Loucy (cell line): ENCODE measurements around the gene MSH2.

Experiments
- EZH2phosphoT487 ChIP-seq: fragments of 200-600 bp; IDR thresholded peaks from 2 replicates; pipeline ENCODE4 v1.6.1; 2018; ENCODE audit warnings: antibody characterized with exemption, mild to moderate bottlenecking, moderate library complexity, borderline replicate concordance
- TF ChIP-seq, protein P1 (sequence below): fragments of 200-600 bp; sonication (generic); conservative IDR thresholded peaks from 2 replicates; pipeline ENCODE4 v1.5.1; 2014; ENCODE audit warnings: mild to moderate bottlenecking, antibody characterized with exemption, low read length

DNA sequence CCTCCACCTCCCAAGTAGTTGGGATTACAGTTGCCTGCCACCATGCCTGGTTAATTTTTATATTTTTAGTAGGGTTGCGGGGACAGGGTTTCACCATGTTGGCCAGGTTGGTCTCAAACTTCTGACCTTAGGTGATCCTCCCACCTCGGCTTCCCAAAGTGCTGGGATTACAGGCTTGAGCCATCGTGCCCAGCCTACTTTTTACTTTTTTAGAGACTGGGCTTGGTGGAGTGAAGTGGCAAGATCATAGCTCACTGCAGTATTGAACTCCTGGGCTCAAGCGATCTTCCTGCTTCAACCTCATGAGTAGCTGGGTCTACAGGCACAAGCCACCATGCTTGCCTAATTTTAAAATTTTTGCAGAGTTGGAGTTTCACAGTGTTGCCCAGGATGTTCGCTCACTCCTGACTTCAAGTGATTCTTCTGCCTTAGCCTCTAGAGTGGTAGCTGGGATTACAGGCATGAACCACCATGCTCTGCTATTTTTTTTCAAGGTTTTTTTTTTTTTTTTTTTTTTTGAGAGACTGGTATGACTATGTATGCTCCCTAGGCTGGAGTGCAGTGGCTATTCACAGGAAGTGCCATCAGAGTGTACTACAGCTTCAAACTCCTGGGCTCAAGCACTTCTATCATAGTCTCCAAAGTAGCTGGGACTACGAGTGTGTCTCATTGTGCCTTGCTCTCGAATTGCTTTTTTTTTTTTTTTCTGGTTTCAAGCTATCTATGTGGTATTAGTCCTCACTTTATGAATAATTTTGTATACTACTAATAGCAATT, 11.9 kb downstream of the MSH2 start:
- TF ChIP-seq, protein P1, sequence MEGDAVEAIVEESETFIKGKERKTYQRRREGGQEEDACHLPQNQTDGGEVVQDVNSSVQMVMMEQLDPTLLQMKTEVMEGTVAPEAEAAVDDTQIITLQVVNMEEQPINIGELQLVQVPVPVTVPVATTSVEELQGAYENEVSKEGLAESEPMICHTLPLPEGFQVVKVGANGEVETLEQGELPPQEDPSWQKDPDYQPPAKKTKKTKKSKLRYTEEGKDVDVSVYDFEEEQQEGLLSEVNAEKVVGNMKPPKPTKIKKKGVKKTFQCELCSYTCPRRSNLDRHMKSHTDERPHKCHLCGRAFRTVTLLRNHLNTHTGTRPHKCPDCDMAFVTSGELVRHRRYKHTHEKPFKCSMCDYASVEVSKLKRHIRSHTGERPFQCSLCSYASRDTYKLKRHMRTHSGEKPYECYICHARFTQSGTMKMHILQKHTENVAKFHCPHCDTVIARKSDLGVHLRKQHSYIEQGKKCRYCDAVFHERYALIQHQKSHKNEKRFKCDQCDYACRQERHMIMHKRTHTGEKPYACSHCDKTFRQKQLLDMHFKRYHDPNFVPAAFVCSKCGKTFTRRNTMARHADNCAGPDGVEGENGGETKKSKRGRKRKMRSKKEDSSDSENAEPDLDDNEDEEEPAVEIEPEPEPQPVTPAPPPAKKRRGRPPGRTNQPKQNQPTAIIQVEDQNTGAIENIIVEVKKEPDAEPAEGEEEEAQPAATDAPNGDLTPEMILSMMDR = no peak
- no peak for TF ChIP-seq EZH2phosphoT487
